Stimulated activated CD4-positive, alpha-beta T cell treated with anti-CD3 and anti-CD28 coated beads, Interleukin-1b, Interleukin-23, amount 100 ng/mL, for 24 hours (primary cell): ENCODE results near the gene MIOS.
A peak's percentile ranks its signal among the peaks of the same experiment; 100 is the strongest.

Source experiments
- DNase-seq, 4 experiments: peaks; one replicate each; pipeline ENCODE4 v3.0.0-alpha.2; 2020; ENCODE audit warnings: low read depth in 4 of 4, low spot score in 1 of 4

MIOS gene

DNA sequence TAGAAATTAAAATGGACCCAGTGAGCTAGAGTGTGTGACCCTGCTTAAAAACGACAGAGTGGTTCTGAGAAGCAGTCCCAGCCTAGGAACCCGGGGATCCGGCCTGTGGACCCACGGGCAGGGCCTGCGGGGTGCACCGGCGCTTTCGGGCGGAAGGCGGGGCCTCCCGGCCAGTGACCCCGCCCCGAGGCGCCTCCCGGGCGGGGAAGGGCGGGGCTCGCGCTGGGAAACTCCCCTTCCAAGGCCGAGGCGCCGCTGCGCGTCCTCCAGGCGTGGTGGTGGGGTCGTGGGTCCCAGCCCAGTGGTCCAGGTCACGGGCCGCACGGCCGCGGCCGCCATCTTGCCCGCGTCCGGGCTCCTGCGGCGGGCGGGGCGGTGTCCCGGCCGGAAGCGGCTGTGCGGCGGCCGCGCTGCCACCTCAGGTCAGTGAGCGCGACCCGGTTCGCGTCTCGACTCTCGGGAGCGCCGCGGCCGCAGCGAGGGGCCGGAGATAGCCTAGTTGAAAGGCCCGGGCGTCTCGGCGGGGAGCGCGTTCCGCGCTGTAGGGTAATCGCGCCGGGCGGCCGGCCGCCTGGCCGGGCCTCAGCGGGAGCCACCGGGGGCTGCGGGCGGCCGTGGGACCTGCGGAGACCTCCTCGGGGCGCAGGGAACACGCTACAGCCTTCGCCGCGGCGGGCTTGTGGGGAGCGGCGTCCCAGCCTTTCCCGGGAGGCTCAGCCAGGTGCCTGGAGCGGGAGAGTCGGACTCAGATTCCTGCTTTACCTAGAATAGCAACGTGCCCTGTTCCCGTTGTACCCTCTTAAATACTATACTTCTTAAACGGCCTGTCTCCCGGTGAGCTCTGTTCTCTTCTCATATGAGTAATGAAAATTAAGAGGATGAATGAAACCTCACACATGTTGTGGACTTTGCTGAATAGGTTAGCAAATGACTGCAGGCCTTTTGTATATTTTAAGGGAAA, at the start of gene MIOS:
Gene MIOS (plus strand): TSS at position 234 of the 961 bp plus-strand sequence. CDS start 5,592 bp downstream, outside the sequence.
- DNase-seq, result peak; percentile 57 to 75 (median 68)

DNA sequence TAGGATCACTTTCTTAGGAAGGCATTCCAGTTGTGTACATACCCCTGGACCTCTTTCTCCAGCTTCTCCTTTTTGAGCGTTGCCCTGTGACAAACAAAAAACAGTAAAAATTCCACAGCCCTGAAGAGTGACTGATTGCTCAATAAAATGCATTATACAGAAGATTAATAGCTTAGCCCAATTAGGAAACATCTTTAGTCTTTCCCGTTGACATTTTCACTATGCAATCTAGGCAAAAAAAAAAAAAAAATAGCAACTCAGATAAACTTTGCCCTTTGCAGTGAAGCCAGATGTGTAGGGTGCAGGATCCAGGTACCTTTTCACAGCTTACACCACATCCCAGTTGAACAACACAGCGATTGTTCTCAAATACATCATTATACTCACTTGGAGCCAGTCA, 48.9 kb upstream of the MIOS start:
- no peak for DNase-seq

DNA sequence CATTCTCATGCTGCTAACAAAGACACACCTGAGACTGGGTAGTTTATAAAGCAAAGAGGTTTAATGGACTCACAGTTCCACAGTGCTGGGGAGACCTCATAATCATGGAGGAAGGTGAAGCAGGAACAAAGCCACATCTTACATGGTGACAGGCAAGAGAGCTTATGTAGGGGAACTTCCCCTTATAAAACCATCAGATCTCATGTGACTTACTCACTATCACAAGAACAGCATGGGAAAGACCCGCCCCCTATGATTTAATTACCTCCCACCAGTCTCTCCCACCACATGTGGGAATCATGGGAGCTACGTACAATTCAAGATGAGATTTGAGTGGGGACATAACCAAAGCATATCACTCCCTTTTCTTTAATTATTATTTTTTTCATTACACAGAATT, 47.6 kb upstream of the MIOS start:
- no peak for DNase-seq

DNA sequence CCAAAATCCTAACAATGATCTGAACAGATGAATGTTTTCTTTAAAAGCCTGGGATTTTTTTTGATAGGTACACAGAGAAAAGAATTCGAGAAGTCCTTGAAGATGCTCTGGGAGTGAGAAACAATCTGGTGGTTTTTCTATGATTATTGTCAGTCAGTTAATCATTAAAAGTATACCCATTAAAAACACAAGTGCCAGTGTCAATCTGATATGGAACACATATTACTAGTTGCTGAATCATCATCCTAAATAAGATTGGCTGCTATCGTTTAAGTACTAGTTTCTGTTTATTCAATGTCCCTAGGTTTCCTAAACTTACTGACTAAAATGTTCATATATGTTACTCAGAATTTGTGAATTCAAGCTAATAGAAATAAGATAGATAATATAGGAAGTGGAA, 47.2 kb upstream of the MIOS start:
- DNase-seq, result no peak

DNA sequence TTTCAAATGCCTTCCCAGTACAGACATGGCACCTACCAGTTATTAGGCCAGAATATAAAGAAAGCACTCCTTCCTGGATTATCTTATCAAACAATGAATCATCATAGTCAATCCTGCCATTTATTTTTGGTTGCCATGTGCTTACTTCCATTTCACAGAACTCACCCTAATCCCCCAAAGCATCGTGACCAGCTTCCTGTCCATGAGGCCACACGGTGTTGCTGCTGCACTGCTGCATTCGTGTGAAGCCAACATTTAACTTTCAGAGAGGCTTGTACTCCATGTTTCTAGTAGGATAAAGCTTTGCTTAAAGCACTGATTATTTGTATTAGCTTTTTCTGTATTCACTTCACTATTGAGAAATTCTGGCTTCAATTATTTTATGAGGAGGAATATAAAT, 45.4 kb upstream of the MIOS start:
- DNase-seq, result no peak

DNA sequence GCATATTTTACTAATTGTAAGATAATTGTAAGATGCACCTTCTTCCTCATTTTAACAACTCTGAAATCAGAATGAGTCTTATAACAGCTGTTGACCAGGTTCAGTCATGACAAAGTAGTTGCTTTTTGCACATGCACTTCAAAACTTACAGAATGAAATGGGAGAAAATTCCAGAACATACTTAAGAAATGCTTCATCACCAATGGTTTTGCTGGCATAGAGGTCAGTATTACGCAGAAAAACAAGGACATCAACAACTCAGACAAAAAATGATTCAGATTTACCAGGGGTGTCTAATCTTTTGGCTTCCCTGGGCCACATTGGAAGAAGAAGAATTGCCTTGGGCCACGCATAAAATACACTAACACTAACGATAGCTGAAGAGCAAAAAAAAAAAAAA, 44.3 kb upstream of the MIOS start:
- no peak for DNase-seq

DNA sequence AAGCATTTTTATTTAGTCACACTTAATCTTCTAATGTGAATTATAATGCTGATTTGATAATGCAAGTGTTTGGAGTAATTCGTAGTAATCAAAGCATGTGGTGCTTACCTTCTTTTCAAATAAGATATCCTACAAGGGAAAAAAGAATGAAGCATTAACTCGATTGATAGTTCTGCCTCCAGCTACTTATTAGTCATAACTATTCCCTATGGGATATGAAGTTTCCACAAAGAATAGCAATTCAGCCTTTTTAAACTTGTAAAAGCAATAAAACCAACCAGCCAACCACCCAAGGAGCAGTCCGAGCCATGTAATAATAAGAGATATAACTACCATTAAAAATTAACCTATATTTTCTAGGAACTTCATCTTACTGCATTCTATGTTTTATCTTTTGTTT, 42.6 kb upstream of the MIOS start:
- no peak for DNase-seq

DNA sequence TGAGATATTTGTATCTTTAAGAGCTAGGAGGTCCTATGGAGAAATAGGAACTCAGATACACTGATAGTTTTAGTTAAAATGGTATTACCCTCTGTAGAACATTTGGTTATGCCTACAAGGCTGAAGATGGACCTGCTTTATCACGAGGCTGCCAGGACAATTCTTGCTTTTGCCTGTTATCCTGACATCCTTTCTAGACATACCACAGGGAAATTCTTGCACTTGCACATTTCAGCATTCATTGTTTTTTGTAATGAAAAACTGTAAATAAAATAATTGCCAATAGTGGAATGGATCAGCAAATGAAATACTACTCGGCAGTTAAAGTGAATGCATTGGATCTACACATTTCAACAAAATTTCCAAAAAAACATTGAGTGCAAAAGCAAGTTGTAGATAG, 40.7 kb upstream of the MIOS start:
- DNase-seq, result no peak

DNA sequence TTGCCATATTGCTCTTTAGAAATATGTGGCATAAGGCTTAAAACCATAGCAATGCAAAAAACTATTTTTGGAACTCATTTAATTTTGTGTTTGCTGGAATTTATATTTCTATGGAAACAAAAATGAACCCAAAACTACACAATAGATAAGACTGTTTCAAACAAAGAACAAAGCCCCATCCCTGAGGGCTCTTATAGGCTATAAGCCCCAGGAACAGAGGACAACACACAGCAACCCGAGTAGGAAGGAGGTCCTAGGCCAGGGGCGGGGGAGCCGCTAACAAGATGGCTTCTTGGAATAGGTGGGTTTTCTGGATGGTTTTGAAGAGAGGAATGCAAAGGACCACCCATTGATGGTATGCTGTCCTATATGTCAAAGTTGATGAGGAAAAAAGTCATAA, 39.6 kb upstream of the MIOS start:
- no peak for DNase-seq

DNA sequence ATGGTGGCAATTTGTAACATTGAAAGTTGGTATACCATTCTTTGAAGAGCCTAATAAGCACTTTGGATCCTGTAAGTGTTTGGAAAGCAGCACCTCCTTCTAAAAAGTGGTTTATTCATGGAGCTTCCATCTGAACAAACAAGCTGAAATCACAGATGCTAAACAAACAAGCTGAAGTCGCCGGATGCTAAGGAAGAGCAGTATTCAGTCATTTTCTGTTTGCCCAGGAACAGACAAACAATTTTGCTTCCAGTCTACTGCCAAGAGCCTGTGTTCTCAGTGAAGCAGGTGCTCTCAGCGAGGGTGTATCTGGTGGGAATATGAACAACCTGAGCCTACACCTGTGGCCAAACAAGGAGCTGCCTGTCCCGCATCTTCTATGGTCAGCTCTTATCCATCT, 37.4 kb upstream of the MIOS start:
- DNase-seq, result no peak

DNA sequence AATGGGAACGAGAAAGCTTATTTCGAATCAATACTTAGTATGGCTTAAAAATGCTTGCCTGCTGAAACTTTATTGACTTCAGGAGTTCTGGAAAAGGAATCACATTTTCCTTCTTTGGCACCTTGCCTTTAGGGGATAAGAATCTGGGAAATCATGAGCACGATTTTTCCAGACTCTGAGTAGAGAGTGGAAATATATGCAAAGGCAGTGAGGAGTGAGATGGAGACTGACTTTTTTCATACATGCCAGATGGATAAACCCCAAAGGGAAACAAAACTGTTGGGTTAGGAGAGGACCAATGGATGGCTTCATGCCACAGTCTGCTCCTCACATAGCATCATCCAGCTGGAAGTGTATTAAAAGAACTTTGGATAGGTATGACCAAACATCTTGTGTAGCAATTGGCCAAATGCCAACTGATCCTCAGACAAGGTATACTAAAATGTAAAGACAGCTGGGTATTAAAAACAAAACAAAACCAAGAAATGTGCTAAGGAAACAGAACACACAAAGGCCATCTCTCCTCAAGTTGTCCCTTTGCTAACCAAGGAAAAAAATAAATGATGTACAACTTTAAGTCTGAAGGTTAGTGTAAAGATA, 32.8 kb upstream of the MIOS start:
- no peak for DNase-seq

DNA sequence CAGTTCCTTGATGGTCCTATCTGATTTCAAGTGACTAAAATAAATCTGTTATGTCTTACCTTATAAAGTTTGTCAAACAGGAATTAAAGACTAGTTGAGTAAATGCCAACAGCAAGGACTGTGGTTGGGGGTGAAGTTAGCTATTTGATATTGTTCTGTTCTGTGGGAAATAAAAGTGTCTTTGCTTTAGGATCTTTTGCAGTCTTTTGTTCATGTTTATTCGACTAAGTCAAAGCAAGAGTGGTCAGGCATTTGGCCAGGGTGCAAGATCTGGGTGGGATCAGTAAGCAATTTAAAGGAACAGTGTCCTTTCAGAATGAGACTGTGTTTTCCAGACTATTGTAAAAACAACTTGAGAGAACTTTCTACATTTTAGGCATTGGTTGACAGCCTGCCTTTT, 31.0 kb upstream of the MIOS start, which contains the start of gene COL28A1:
Gene COL28A1 (minus strand): TSS at position 183 of the 400 bp plus-strand sequence. CDS start 2,998 bp downstream, outside the sequence.
- DNase-seq, result no peak

DNA sequence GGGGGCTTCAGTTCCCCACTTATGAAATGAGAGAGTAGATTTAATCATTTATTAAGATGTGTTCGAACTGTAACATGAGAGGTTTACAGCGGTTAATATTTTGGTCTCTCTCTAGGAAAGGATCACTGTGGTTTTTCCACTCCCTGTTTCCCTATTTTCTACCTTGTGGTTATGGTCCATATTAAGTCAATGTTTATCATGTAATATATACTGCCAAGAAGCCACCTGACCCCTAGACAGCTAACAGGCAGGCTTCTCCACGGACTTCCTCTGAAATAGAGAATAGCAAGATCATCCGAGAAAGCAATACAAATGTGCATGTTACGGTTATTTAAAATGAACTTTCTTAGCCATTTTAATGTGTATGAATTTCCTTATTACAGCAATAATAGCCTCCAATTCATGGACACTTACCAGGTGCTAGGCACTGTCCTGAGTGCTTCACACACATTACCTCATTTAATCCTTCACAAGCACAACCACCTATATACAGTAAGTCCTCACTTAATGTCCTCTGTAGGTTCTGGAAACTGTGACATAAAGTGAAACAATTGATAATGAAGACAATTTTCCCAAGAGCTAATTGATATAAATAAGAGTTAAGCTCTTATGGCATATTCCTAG, 30.2 kb upstream of the MIOS start:
- DNase-seq, result no peak

DNA sequence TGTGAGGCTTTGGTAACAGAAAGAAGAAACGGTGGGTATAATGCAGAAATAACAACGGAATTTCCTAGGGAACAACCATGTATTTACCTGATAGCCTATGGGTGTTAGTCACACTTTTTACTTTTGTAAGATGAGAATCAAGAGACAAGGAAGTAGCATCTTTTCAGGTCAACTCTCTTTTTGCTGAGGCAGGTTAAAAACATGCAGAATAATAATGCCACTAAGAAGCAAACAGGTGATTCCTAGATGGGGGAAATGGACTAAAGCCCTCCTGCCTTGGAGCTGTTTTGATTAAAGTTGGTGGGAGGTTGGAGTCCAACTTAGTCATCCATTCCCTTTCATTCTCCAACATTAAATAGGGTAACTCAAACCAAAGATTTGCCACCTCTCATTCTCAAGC, 29.0 kb upstream of the MIOS start:
- no peak for DNase-seq

DNA sequence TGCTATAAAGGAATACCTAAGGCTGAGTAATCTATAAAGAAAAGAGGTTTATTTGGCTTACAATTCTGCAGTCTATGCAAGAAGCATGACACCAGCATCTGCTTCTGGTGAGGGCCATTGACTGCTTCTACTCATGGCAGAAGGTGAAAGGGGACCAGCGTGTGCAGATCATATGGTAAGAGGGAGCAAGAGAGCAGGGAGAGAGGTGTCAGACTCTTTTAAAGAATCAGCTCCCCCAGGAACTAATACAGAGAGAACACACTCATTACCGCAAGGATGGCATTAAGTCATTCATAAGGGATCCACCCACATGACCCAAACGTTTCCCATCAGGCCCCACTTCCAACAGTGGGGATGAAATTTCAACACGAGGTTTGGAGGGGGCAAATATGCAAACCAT, 27.5 kb upstream of the MIOS start:
- no peak for DNase-seq

DNA sequence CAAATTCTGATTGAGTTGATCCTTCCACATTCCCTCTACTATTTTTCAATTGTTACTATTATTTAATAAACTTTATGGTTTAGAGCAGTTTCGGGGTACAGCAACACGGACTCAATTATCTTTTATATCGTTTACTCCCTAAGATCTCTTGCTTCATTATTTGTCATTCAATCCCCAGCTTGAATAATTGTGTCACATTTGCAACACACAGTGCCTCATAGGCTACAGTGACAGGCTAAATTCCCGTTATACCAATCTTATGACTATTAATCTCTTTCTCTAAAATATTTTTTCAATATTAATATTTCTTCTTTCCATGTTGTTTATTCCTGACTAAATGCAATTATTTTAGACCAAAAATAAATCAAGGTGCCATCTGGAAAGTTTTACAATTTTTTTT, 27.0 kb upstream of the MIOS start:
- no peak for DNase-seq

DNA sequence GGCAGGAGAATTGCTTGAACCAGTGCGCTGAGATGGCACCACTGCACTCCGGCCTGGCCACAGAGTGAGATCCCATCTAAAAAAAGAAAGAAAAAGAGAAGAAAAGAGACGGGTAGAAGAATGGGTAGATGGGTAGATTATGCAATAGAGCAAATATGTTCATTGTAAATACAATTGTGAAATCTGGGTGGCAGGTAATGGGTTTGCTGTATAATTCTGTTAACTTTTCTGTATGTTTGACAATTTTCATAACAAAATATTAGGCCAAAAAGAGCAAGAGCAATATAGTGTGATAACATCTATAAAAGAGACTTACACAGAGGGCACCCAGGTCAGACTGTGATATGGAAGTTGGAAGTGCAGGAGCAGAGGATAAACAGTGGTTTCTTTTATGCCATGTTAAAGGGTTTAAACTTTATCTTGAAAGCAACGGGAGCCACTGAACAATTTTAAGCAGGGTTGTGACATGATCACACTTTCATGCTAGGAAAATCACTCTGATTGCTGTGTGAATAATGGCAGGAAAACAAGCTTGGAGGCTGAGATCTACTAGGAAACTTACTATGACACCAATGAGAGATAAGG, 24.3 kb upstream of the MIOS start:
- no peak for DNase-seq

DNA sequence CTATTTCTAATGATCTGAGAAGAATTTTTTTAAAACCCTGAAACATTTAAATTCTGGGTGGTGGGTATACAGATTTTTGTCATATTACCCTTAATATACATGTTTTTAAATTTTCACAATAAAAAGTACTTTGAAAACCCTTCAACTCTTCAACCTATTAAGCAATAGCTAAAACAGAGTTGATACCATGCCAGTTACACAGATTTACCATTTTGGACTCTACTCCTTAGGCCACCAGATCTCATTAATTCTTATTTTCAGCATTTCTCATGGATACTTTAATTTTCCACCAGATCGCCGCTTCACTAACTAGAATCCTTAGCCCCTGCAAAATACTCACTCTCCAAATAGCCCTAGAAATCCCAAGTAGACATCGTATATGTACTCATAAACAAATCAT, 18.3 kb upstream of the MIOS start:
- DNase-seq, result no peak

DNA sequence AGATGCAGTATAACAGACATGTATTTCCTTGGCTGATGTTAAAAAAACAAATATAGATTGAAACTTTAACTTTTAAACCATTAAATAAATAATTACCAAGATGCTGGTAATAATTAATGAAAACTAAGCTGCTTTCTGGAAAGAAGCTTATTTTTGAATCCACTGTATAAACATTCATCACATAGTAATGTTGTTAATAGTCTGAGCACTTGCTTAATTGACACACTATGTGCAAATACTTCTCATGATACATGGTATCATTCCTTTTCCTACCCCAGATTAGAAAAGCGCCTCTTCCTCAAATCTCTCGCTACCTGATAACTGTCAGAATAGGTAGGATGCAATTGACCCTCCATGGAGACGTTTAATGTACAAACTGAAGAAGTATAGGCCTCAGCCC, 16.0 kb upstream of the MIOS start:
- no peak for DNase-seq

DNA sequence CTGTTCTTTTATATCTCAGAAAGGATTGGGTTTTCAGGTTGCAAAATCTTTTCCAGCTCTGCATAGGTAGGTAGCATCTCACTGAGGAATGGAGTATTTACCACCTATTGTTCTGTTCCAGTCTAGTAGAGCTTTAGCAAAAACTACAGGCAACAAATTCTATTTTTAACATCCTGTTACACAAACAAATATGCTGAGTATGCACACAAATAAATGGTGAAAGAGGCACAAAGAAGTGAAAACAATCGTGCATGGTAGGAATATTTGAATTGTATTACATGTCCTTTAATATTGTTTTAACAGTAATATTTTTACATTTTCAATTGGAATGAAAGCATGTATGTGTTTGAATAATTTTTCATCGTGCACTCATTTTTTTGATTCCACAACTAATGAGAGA, 14.5 kb upstream of the MIOS start:
- no peak for DNase-seq

DNA sequence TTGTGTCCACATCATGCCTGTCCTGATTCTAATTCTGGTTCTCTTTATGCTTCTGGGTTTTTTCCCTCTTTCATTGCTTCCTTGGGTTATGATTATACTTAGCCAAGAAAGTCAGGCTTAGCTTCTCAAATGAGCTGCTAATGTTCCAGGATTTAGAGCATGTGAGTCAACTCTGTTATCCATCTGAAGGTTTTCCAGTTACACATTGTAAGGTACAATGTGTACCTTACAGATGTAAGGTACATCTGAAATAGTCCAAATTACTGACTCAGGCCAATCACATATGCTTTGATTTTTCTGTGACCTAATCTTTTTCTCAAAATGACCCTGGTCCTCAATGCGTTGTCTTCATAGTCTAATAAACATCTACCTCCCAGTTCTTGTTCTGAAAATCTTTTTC, 13.3 kb upstream of the MIOS start:
- no peak for DNase-seq

DNA sequence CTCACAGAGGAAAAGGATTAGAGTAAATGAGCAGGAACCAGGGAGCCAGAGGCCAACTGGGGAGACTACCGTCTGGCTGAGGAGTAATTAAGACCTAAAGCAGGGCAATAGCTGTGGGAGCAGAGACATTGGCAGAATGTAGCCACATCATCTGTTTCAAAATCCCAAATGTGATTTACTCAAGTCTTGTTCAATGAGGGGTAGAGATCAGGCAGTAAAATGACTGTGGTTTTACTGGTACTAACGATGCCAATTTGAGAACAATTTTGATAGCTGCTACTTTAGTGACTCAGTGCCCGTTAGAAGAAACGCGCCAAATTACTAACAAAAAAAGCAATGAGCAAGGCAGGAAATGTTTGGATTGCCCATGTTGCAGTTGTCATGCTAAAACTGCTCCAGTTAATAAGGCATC, 12.7 kb upstream of the MIOS start:
- DNase-seq, result no peak
